GM10266 (cell line): ENCODE results near the gene DBP.
A peak's percentile ranks its signal among the peaks of the same experiment; 100 is the strongest.

Experiments
- DNase-seq: peaks from one replicate; pipeline ENCODE4 v3.0.0; 2012; ENCODE audit errors: extremely low spot score
- TF ChIP-seq, protein P1 (sequence below): IDR thresholded peaks from 2 replicates; pipeline ENCODE4 v1.5.1; 2012; ENCODE audit warnings: mild to moderate bottlenecking, low read depth; ENCODE audit not compliant: control insufficient read depth, insufficient read depth; ENCODE audit errors: missing control alignments

DBP gene

GRCh38 chr19:48646001-48646721 is 9.0 kb upstream of the DBP start, which contains the start of gene CA11:
TSS of gene CA11 (minus strand) at chr19:48646187. CDS start at chr19:48645632, 555 bp downstream.
- TF ChIP-seq, protein P1, sequence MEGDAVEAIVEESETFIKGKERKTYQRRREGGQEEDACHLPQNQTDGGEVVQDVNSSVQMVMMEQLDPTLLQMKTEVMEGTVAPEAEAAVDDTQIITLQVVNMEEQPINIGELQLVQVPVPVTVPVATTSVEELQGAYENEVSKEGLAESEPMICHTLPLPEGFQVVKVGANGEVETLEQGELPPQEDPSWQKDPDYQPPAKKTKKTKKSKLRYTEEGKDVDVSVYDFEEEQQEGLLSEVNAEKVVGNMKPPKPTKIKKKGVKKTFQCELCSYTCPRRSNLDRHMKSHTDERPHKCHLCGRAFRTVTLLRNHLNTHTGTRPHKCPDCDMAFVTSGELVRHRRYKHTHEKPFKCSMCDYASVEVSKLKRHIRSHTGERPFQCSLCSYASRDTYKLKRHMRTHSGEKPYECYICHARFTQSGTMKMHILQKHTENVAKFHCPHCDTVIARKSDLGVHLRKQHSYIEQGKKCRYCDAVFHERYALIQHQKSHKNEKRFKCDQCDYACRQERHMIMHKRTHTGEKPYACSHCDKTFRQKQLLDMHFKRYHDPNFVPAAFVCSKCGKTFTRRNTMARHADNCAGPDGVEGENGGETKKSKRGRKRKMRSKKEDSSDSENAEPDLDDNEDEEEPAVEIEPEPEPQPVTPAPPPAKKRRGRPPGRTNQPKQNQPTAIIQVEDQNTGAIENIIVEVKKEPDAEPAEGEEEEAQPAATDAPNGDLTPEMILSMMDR, result peak; percentile 95
- DNase-seq, result peak; percentile 90

GRCh38 chr19:48645620-48646000 is 8.4 kb upstream of the DBP start:
- TF ChIP-seq, protein P1, result no peak
- DNase-seq, result no peak

DNA sequence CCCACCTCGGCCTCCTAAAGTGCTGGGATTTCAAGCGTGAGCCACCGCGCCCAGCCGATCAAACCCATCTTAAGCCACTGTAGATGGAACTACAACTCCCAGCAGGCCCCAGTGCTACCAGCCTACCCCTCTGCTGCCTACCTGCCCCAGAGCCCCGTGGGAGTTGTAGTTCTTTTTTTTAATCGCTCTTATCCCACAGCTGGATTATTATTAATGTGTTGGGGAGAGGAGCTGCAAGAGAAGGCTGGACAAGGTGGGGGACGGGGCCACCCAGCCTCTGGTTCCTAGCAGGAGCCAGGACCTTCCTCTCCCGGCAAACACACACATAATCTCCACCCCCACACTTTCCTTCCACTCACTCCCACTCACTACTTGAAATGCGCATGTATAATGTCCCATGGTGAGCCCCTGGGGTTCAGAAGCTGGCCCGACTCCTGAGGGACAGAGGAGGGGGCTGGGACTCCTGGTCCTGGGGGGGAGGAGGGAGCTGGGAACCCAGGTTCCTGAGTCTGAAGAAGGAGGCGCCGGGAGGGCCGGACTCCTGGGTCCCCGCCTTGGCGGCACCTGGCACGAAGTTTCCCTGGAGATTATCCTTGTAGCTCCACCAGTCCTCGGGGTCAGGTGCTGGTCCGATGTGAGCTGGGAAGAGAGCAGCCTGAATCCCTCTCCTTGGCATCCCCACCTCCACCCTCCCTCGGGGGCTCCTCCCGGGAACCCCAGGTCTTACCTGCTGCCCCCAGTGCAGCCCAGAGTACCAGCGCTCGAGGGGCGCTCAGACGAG is 7.8 kb upstream of the DBP start:
- TF ChIP-seq, protein P1, result no peak
- DNase-seq, result peak; percentile 78

GRCh38 chr19:48644355-48644754 is 7.2 kb upstream of the DBP start:
- DNase-seq, result no peak
- TF ChIP-seq, protein P1, result no peak

DNA sequence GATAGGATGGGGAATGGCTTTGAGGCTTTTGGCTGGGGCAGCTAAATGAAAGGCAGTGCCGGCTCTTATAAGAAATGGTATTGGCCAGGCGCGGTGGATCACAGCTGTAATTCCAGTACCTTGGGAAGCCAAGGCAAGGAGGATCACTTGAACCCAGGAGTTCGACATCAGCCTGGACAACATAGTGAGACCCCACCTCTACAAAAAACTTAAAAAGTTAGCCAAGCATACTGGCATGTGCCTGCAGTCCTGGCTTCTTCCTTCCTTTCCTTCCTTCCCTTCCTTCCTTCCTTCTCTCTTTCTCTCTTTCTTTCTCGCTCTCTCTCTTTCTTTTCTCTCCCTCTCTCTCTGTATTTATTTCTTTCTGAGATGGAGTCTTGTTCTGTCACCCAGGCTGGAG is 5.7 kb upstream of the DBP start:
- no peak for DNase-seq
- TF ChIP-seq, protein P1, result no peak

DNA sequence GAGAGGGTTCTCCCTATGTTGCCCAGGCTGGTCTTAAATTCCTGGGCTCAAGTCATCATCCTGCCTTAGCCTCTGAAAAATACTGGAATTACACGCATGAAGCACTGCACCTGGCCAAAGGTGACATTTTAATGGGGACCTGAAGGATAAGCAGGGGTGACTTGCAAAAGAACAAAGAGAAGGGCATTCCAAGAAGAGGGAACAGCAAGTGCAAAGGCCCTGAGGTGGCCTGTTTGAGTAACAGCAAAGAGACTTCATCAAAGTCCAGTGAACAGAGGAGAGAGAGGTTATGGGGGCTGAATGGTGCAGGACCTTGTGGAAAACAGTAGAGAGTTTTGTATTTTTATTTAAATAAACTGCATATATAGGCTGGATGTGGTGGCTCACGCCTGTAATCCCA is 4.7 kb upstream of the DBP start:
- TF ChIP-seq, protein P1, result no peak
- DNase-seq, result no peak
